Left ventricle myocardium inferior (tissue), 1 donor: ENCODE measurements around the gene SPON1. TPM values are rescaled to one million over a fixed set of nuclear protein-coding genes. Genes with fewer than 3 reads are reported as not detected.

Experiments
- DNase-seq: peaks from one replicate; pipeline ENCODE4 v3.0.0-alpha.2; 2020
- H3K27ac ChIP-seq: fragments of 200-600 bp; replicated peaks from 2 replicates; pipeline ENCODE4 v1.8.0; 2021
- H3K27me3 ChIP-seq: fragments of 200-600 bp; 2 replicates; pipeline ENCODE4 v1.8.0; 2021; ENCODE audit warnings: low read depth
- H3K36me3 ChIP-seq: fragments of 200-600 bp; 2 replicates; pipeline ENCODE4 v1.8.0; 2021
- H3K4me1 ChIP-seq: fragments of 200-600 bp; 2 replicates; pipeline ENCODE4 v1.8.0; 2021
- H3K4me3 ChIP-seq: fragments of 200-600 bp; 2 replicates; pipeline ENCODE4 v1.8.0; 2021; ENCODE audit warnings: mild to moderate bottlenecking, moderate library complexity
- H3K9me3 ChIP-seq: fragments of 200-600 bp; replicated peaks from 2 replicates; pipeline ENCODE4 v1.8.0; 2021
- intact Hi-C: fragments of 100-400 bp; cut with micrococcal nuclease; formaldehyde crosslinking; loops from one replicate; pipeline ENCODE4 v1.11.0; 2022
- total RNA-seq: library from RNA; stranded (reverse); fragmentation: NEBNext Ultra II Directional; extraction: Animal tissue kit (Norgen Biotek cat#: 25700); gene quantifications from one replicate; pipeline ENCODE4 v1.2.1, GENCODE V29; 2021
- TF ChIP-seq, protein P1 (sequence below): fragments of 200-600 bp; IDR thresholded peaks from 2 replicates; pipeline ENCODE4 v1.8.0; 2021; ENCODE audit warnings: antibody characterized with exemption, mild to moderate bottlenecking, borderline replicate concordance
- donor health status: DM: no; HTN: yes; CAD: no; lungs with severe emphysema.

Gene SPON1
- total RNA-seq, 1 donor from 2014 or later, result 9.4 TPM

DNA sequence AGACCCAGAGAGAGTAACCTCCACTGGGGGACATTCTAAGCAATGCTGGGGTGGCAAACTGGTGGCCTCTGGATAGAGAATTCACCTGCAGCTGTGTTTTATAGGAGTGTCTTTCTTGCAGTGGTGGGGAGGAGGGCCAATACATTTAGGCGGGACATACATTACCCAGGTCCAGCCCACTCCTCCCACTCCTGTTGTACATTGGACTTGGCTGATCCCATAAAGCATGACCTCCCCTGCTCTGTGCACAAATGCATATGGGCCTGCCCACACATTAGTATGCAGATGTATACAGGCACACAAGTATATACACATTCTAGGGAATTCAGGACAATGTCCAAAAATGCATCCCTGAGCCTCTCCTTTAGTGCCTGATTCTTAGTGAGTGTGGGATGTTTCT, 297.4 kb downstream of the SPON1 start:
- no peak for DNase-seq
- TF ChIP-seq, protein P1, sequence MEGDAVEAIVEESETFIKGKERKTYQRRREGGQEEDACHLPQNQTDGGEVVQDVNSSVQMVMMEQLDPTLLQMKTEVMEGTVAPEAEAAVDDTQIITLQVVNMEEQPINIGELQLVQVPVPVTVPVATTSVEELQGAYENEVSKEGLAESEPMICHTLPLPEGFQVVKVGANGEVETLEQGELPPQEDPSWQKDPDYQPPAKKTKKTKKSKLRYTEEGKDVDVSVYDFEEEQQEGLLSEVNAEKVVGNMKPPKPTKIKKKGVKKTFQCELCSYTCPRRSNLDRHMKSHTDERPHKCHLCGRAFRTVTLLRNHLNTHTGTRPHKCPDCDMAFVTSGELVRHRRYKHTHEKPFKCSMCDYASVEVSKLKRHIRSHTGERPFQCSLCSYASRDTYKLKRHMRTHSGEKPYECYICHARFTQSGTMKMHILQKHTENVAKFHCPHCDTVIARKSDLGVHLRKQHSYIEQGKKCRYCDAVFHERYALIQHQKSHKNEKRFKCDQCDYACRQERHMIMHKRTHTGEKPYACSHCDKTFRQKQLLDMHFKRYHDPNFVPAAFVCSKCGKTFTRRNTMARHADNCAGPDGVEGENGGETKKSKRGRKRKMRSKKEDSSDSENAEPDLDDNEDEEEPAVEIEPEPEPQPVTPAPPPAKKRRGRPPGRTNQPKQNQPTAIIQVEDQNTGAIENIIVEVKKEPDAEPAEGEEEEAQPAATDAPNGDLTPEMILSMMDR, result no peak
- Histone ChIP-seq H3K36me3 (no peaks in the 10 kb centered on the region), H3K27ac (no peak overlapping the region), H3K27me3 (peaks cover 28% of the 10 kb centered on the region), H3K4me1 (no peaks in the 10 kb centered on the region), H3K9me3 (no peaks in the 10 kb centered on the region), H3K4me3 (no peak overlapping the region)
- intact Hi-C loops, result no loop called here

DNA sequence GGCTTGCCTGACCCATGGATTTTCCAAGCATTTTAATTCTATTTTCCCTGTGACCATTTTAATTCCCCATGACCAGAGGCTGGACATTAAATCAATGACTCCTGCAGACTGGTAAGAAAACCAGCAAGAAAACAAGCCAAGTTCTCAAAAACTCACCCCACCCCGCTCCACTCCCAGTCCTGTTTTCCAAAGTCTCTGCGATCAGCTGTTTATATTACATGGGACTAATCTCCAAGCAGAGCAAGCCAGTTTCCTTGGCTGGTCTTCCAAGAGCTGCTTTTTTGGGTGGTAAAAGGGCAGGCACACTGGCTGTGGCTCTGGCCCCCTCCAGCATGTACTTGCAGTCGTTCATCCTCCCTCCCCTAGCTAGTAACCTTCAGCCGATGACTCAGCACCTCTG, 298.5 kb downstream of the SPON1 start:
- H3K36me3 ChIP-seq, result no peaks in the 10 kb centered on the region
- H3K4me1 ChIP-seq, result no peaks in the 10 kb centered on the region
- no peak overlapping the region for H3K4me3 ChIP-seq
- H3K27ac ChIP-seq, result no peak overlapping the region
- H3K9me3 ChIP-seq, result no peaks in the 10 kb centered on the region
- TF ChIP-seq, protein P1, result no peak
- DNase-seq, result no peak
- peaks cover 18% of the 10 kb centered on the region for H3K27me3 ChIP-seq
- intact Hi-C loops, result no loop called here

DNA sequence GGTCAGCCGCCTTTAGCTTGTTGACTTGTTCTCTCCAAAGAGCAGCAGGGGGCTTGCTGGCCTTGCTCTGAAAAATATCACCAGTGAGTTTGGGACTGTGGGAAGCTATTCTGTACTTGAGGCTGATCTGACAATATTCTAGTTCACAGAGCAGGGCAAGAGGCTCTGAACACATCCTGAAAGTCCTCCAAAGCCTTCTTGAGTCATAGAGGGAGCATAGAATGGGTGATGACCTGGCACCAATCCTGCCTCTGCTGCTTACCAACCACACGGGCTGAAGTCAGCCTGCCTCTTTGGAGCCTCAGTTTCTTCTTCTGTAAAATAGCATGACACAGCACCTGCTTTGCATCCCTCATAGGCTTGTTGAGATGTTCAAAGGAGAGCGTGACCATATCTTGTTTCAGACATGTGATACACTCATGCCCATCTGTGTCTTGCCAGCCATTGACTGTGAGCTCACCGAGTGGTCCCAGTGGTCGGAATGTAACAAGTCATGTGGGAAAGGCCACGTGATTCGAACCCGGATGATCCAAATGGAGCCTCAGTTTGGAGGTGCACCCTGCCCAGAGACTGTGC, 299.8 kb downstream of the SPON1 start:
- peaks cover 6% of the 10 kb centered on the region for H3K27me3 ChIP-seq
- no peak overlapping the region for H3K27ac ChIP-seq
- H3K4me3 ChIP-seq, result no peak overlapping the region
- no peaks in the 10 kb centered on the region for H3K4me1 ChIP-seq
- no peaks in the 10 kb centered on the region for H3K9me3 ChIP-seq
- H3K36me3 ChIP-seq, result no peaks in the 10 kb centered on the region
- TF ChIP-seq, protein P1, result no peak
- intact Hi-C loops, result no loop called here
- DNase-seq, result no peak

DNA sequence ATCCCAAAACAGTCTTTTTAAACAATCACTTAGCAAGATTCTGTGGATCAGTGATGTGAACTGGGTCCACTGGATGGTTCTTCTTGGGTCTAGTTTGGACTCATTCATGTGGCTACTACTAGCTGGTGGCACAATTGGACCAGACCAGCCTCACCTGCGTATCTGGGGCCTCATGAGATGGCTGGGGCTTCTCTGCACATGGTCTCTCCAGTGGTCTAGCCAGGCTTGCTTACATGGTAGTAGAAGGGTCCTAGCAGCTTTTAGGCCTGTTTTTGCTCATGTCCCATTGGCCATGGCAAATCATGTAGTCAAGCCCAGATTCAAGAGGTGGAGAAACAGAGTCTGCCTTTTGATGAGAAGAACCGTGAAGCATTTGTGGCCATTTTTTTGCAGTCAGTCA, 302.4 kb downstream of the SPON1 start:
- TF ChIP-seq, protein P1, result no peak
- H3K4me1 ChIP-seq, result no peaks in the 10 kb centered on the region
- no peak overlapping the region for H3K27ac ChIP-seq
- no peak for DNase-seq
- H3K36me3 ChIP-seq, result no peaks in the 10 kb centered on the region
- intact Hi-C loops, result no loop called here
- H3K4me3 ChIP-seq, result no peak overlapping the region
- H3K27me3 ChIP-seq, result no peaks in the 10 kb centered on the region
- no peaks in the 10 kb centered on the region for H3K9me3 ChIP-seq

DNA sequence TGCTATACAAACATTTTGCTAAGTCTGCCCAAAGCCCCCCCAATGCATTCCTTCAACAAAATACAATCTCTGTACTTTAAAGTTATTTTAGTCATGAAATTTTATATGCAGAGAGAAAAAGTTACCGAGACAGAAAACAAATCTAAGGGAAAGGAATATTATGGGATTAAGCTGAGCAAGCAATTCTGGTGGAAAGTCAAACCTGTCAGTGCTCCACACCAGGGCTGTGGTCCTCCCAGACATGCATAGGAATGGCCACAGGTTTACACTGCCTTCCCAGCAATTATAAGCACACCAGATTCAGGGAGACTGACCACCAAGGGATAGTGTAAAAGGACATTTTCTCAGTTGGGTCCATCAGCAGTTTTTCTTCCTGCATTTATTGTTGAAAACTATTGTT, 304.1 kb downstream of the SPON1 start:
- no peaks in the 10 kb centered on the region for H3K4me1 ChIP-seq
- H3K36me3 ChIP-seq, result no peaks in the 10 kb centered on the region
- DNase-seq, result no peak
- TF ChIP-seq, protein P1, result no peak
- no peak overlapping the region for H3K4me3 ChIP-seq
- no peak overlapping the region for H3K27ac ChIP-seq
- H3K9me3 ChIP-seq, result no peaks in the 10 kb centered on the region
- H3K27me3 ChIP-seq, result no peaks in the 10 kb centered on the region
- intact Hi-C loops, result no loop called here
